Measurements from ENCODE around the gene UBALD1.

Gene UBALD1

DNA sequence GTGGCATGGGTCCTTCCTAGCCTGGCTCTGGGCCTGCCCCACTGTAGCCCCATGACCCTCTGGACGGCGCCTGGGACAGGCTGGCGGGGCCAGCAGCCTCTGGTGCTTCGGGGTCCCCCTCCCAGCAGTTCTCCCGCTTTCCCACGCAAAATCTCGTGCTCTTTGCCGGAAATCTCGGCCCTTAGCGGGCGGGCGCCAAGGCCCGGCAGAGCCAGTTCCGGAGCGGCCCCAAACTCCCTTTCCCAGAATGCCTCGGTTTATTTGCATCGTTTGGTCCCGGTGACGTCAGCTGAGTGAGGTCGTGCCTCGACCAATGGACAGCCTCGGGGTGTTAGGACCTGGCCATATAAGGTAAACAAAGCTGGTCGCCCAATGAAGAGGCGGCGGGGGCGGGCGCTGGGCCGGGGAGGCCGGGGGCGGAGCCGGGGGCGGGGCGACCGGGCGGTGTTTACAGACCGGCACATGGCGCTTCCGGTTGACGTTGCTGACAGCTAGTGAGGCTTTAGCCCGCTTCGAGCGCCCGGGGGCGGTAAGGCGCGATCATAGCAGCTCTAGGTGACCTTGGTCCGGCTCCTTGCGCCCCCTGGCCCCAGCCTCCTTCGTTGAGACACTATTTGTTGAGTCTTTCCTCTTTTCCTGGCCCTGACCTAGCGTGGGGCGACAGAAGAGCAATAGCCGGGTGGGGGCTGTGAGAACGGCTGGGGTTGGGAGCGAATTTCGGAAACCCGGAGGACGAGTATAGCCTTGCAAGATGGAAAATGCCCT lies 1.5 kb upstream of the UBALD1 start:
- peak; percentile 100 for DNase-seq (ENCODE audit: low spot score)

GRCh38 chr16:4615384-4616046 lies 827 bp upstream of the UBALD1 start:
- no peak for DNase-seq (ENCODE audit: low spot score)

DNA sequence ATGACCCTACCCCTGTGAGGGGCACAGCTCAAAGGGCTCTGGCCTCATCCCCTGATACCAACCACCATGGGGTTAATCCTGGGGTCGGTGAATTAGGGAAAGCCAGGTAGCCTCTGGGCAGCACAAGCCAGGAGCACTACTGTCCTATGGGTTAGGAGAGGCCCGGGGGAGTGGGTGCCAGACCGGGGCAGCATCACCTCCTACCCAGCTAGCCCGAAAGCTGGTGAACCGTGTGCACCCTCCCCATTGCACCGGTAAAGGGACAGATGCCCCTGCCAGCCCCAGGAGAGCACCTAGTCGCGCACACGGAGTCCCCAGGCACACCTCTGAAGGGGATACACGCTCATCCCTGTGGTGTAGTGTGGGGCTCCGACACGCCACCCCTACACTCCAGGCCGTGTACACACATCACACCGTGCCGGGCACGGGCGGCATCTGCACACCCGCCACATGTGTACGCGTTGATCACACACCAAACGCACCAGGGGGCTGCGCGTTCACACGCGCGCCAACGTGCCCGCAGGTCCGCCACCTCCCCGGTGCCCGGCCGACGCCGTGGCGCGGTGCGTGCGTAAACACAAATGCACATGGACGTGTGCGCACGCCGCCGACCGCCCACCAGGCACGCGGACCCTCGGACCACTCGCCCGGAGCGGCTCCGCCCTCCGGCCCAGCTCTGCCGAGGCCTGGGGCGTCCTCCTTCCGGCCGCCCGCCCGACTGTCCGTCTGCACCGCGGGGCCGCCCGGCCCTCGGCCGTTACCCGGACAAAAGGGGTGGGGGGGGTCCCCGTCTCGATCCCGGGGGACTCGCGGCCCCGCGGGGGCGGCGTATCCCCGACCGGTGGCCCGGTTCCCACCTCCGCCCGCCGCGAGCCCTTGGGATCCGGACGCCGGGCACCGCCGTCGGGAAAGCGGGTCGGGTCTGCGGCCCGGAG lies 785 bp downstream of the UBALD1 start:
- DNase-seq (ENCODE audit: low spot score), result no peak

GRCh38 chr16:4612977-4613635 lies 1.6 kb downstream of the UBALD1 start:
- DNase-seq (ENCODE audit: low spot score), result no peak

DNA sequence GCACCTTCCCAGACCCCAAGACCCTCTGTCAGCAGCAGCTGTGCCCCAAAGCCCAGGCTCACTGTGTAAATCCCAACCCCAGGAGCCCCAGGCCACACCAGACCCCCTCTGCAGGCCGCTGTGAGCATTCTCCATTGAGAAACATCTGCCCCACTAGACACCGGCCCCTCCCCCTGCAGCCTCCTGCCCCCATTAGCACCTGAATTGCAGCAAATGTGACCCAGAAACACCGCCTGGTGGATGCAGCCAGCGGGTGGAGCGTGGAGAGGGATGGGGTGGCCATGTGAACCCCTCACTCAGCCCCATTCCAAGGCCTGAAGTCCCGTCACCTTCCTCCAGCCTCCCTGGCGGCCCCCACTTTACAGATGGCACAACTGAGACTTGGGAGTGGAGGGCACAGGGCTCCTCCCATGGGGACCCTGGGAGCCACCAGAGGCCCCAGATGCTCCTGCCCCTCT lies 2.2 kb downstream of the UBALD1 start:
- DNase-seq (ENCODE audit: low spot score), result no peak

DNA sequence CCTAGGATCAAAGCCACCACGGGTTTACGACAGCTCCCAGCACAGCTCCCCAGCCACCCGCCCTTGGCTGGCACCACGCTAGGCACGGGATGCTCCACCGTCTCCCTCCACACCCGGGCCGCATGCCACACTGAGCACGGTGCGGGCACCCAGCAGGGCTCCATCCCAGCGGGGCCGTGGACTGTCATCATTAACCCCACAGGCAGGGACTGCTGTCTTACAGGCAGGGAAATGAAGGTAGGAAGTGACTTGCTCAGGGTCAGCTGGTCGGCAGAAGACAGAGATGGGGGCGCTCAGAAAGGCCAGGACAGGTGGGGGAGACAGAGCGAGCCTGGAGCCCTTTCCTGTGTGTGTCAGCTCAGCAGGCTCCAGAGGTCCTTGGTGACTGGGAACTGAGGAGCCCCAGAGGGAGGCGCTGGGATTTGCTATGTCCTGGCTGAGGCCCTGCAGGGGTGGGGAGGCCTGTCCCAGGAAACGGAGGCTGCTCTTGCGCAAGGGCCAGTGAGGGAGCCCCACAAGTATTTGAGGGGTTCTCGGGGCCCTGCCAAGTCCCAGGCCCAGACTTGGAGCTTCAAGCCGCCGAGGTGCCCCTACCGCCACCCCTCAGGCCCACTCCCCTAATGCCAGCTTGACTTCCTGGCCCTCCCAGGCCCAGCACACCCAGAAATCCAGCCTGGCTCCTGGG lies 3.2 kb downstream of the UBALD1 start:
- DNase-seq (ENCODE audit: low spot score), result no peak

GRCh38 chr16:4610011-4611005 lies 4.4 kb downstream of the UBALD1 start:
- no peak for DNase-seq (ENCODE audit: low spot score)

DNA sequence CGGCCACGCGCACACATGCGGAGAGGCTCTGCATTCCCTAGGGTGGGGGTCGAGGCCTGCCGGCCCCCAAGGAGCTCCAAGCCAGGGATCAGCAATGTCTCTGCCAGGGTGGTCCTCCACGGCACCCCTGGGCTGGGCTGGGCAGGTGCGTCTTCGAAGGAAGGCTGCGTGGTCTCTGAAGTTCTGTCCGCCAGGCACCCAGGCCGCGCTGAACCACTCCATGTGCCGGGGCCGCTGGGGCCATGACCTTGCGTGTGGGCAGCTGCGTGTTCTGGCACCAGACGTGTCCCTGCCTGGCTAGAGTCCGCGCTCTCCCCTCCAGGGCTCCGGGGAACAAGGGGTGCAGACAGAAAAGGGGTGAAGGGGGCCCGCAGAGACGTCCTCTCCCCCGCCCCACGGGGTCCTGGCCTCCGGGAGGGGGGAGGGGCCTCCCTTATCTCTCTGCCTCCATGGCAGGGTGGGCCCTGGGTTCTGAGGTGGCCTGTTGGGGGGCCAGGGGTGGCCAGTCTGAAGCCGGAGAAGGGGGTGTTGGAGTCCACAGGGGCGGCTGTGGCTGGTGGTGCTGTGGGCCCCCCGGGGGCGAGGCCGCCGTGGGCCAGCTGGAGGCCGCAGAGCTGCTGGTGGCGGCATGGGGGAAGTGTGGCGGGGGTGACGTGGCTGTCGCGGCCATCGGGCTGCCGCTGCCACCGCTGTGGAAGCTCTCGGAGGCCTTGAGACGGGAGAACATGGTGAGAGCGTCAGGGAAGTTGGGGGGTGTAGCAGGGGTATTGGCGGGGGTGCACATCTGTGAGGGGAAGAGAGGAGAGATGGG lies 5.3 kb downstream of the UBALD1 start:
- no peak for DNase-seq (ENCODE audit: low spot score)

- no peak for DNase-seq (ENCODE audit: low spot score)
These were observed 6.0 kb downstream of the UBALD1 start for GRCh38 chr16:4608704-4608980.

GRCh38 chr16:4607841-4608703 lies 6.6 kb downstream of the UBALD1 start:
- no peak for DNase-seq (ENCODE audit: low spot score)

GRCh38 chr16:4606354-4606753 lies 8.3 kb downstream of the UBALD1 start:
- DNase-seq (ENCODE audit: low spot score), result no peak

DNA sequence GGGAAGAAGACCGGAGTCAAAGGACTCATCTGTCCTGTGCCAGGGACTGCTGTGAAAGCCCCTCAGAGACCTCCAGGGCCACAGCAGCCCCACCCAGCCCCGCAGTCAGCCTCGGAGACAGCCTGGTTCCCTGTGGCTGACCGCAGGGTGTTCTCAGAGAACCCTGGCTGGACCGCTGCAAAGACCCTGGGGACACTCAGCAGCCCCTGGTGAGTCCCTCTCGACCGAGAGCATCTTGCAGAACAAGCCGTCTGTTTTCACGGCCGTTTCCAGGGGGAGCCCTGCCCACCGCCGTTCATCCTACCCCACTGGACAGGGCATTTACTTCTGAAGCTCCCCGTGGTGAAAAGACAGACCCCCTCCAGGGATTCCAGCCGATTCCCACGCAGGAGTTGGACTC lies 10.3 kb downstream of the UBALD1 start:
- no peak for DNase-seq (ENCODE audit: low spot score)

DNA sequence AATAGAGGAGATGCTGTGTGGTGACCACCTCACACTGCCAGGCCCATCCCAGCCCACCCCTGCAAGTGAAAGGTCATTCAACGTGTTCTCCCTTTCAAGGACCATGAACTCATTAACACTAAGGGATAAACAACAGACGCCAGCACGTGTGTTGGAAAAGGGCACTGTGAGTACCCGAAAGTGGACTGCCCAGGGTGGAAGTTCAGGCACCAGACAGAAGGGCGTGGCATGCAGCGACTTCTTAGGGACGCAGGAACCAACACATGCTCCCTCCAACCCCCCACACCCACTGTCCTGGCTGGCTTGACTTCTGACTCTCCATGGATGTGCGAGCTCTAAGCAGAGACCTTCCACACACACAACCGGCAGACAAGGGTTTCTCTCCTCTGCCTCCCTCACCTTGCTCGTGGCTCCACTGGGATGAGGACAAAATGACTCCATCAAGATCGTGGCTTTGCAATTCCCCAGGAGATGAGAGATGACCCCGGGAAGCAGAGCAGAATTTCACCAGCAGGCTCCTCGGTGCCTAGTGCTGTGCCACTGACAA lies 11.0 kb downstream of the UBALD1 start:
- DNase-seq (ENCODE audit: low spot score), result no peak

DNA sequence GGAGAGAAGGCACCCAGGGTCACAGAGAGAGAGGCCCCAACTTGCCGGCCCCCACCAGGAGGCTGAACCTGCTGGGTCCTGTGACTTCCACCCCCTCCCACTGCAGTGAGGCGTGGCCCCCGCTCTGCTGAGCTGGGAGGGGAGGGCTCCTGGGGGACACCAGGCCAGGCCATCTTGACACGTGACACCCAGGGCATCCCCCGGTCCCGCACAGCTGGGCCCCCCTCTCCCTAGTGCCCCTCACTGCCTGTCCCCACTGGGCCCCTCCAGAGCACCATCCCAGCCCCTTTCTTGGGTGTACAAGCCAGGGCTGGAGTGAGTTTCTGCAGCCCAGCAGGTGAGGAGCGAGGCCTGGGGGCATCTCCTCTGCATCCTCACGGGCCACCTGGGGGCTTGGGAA lies 12.4 kb downstream of the UBALD1 start:
- DNase-seq (ENCODE audit: low spot score), result no peak

DNA sequence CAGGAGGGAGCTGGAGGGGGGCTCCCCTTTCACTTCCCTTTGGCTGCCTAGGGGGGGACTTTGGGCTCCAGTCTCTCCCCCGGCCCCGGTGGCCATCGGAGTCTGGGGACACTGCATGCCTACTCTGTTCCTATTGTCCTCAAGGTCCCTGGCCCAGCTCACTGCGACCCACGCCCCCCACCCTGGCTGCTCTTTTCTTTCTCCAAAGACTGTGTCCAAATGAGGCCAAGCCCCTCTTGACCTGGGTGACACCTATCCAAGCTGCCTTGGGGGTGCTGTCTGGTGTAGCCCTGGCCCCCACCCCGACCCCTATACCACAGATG lies 12.9 kb downstream of the UBALD1 start:
- DNase-seq (ENCODE audit: low spot score), result no peak

DNA sequence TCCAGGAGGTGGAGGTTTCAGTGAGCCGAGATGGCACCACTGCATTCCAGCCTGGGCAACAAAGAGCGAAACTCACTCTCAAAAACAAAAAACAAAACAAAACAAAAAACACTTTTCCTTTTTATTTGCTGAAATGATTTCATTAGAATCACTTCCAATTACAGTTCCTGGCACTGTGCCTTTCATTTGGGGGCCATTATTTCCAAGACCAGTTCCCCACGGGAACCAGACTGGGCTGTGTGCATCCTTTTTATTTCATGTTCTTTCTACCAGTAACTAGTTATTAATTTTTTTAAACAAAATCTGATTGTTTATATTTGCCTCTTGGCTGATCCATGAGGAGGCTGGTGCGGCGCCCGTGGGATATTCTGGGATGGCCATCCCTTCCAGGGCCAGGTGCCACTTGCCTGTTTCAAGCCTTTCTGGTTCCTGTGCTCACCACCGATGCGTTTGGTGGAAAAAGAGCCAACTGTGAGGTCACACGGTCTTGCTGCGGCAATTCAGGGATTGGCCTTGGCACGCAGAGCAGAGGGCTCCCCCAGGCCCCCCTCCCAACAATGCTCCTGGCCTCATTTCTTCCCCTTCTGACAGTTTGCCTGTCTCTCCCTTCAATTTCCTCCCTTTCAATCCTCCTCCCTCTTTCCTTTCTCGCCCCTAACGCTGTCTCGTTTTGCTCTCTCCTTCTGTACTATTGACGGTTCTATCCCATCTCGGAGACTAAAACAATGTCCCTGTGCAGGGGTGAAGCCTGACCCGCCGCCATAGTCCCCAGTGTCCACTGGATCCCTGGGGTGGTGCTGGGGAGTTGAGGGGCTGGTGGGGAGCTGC lies 13.4 kb downstream of the UBALD1 start:
- DNase-seq (ENCODE audit: low spot score), result no peak

DNA sequence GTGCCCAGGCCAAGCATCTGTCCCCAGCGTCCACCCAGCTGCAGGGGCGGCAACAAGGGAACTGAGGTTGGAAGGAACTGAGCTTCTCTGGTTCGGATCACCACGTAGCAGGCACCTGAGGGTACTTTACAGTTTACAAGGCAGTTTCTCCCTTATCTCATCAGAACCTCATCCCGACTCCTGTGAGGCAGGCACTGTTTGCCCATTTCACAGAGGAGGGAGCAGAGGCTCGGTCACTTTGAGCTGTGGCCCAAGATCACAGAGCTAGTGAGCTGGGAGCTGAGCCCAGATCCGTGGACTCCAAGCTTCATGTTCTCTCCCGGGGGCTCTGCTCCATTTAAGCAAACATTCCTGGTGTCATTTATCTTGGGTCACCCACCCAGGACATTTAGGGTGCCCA lies 15.1 kb downstream of the UBALD1 start:
- no peak for DNase-seq (ENCODE audit: low spot score)

GRCh38 chr16:4599037-4599436 lies 15.7 kb downstream of the UBALD1 start:
- DNase-seq (ENCODE audit: low spot score), result no peak
